Measurements from ENCODE around the gene PPAN. TPM values are rescaled to one million over a fixed set of nuclear protein-coding genes. Genes with fewer than 3 reads are reported as not detected.

Gene PPAN
- total RNA-seq, 1 donor from 2014 or later, result 39.6 TPM

DNA sequence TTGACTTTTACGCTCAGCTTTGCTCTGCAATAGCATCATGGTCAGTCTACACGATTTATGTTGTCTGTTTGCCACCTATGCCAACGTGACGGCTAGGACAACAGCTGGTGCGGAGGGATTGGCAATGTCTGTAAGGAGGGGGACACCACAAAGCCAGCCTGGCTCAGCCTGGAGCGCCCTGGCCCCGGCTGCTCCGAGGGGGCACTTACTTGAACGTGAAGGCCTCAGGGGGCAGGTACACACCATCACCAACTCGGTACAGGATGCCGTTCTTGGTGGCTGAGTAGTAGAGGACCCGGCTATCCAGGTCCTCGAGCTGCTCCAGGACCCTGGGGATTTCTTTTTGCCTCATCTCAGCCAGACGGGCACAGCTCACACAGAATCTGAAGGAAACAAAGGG lies 40.0 kb downstream of the PPAN start:
- Mint-ChIP-seq H3K9me3 (ENCODE audit: unreplicated experiment) (no peaks in the 10 kb centered on the region), H3K4me3 (ENCODE audit: unreplicated experiment) (peak overlapping the region; percentile 3), H3K4me1 (ENCODE audit: unreplicated experiment) (peaks cover 3% of the 10 kb centered on the region), H3K36me3 (ENCODE audit: low read depth, unreplicated experiment) (peaks cover 45% of the 10 kb centered on the region), H3K27me3 (ENCODE audit: unreplicated experiment) (no peaks in the 10 kb centered on the region), H3K27ac (ENCODE audit: unreplicated experiment) (no peak overlapping the region)
- no peak for TF ChIP-seq CTCF (IDR thresholded peaks at IDR 0.05; ENCODE audit: unreplicated experiment)
- DNase-seq (ENCODE audit: low spot score), result no peak

DNA sequence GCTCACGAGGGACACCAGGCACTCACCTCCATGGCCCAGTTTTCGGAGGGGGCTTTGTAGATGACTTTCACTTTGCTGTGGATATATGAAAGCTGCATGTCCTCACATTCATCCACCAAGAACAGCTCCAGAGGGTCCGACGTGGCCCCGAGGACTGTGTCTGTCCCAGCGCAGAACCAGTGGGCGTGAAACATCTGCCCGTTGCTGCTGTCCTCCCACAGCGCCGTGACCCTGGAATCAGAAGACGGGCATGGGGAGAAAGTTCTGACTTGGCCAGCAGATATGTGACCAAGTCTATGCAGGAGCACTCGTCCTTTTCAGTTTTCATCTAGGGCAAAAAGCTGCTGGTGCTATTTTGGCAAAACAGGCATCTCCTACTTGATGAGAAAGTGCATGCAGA lies 43.3 kb downstream of the PPAN start:
- Mint-ChIP-seq H3K9me3 (ENCODE audit: unreplicated experiment) (no peaks in the 10 kb centered on the region), H3K27ac (ENCODE audit: unreplicated experiment) (no peak overlapping the region), H3K4me1 (ENCODE audit: unreplicated experiment) (no peaks in the 10 kb centered on the region), H3K36me3 (ENCODE audit: low read depth, unreplicated experiment) (peaks cover 50% of the 10 kb centered on the region), H3K4me3 (ENCODE audit: unreplicated experiment) (no peak overlapping the region), H3K27me3 (ENCODE audit: unreplicated experiment) (no peaks in the 10 kb centered on the region)
- TF ChIP-seq CTCF (IDR thresholded peaks at IDR 0.05; ENCODE audit: unreplicated experiment), result no peak
- DNase-seq (ENCODE audit: low spot score), result no peak

- no peak overlapping the region for H3K27ac Mint-ChIP-seq (ENCODE audit: unreplicated experiment)
- H3K27me3 Mint-ChIP-seq (ENCODE audit: unreplicated experiment), result peaks cover 3% of the 10 kb centered on the region
- no peaks in the 10 kb centered on the region for H3K4me1 Mint-ChIP-seq (ENCODE audit: unreplicated experiment)
- TF ChIP-seq CTCF (IDR thresholded peaks at IDR 0.05; ENCODE audit: unreplicated experiment), result no peak
- H3K4me3 Mint-ChIP-seq (ENCODE audit: unreplicated experiment), result no peak overlapping the region
- peaks cover 51% of the 10 kb centered on the region for H3K36me3 Mint-ChIP-seq (ENCODE audit: low read depth, unreplicated experiment)
- no peak for DNase-seq (ENCODE audit: low spot score)
- no peaks in the 10 kb centered on the region for H3K9me3 Mint-ChIP-seq (ENCODE audit: unreplicated experiment)
These were observed 45.4 kb downstream of the PPAN start for GRCh38 chr19:10151521-10151920.

DNA sequence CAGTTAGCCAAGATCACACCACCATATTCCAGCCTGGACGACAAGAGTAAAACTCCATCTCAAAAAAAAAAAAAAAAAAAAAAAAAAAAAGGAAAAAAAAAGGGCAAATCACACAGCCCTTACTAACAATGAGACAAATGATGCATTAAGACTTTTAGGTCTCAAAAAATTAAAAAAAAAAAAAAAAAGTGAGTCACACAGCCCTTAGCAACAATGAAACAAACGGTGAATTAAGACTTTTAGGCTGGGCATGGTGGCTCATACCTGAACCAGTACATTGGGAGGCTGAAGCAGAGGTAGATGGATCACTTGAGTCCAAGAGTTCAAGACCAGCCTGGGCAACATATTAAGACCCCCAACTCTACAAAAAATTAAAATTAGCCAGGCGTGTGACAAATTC lies 45.9 kb downstream of the PPAN start:
- DNase-seq (ENCODE audit: low spot score), result no peak
- H3K36me3 Mint-ChIP-seq (ENCODE audit: low read depth, unreplicated experiment), result peaks cover 53% of the 10 kb centered on the region
- H3K4me3 Mint-ChIP-seq (ENCODE audit: unreplicated experiment), result no peak overlapping the region
- no peak for TF ChIP-seq CTCF (IDR thresholded peaks at IDR 0.05; ENCODE audit: unreplicated experiment)
- H3K4me1 Mint-ChIP-seq (ENCODE audit: unreplicated experiment), result no peaks in the 10 kb centered on the region
- H3K9me3 Mint-ChIP-seq (ENCODE audit: unreplicated experiment), result no peaks in the 10 kb centered on the region
- H3K27ac Mint-ChIP-seq (ENCODE audit: unreplicated experiment), result no peak overlapping the region
- peaks cover 5% of the 10 kb centered on the region for H3K27me3 Mint-ChIP-seq (ENCODE audit: unreplicated experiment)

DNA sequence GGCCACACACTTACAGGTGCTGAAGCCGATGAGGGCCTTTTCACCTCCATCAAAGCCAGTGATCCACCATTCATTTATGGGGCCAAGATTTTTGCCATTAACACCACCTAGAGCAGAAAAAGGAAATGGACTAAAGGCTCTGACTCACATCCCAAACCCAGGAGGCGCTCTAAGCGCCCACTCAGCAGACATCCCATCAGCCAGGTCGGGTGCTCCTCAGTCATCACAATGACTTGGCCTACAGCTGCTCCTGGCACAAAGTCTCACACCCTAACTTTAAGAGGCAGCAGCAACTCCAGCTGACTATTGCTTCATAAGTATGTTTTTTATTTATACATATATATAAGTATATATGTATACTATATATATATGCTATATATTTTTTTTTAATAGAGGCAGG lies 49.7 kb downstream of the PPAN start:
- Mint-ChIP-seq H3K27ac (ENCODE audit: unreplicated experiment) (no peak overlapping the region), H3K27me3 (ENCODE audit: unreplicated experiment) (peaks cover 7% of the 10 kb centered on the region), H3K9me3 (ENCODE audit: unreplicated experiment) (no peaks in the 10 kb centered on the region), H3K36me3 (ENCODE audit: low read depth, unreplicated experiment) (peaks cover 54% of the 10 kb centered on the region), H3K4me1 (ENCODE audit: unreplicated experiment) (no peaks in the 10 kb centered on the region), H3K4me3 (ENCODE audit: unreplicated experiment) (no peak overlapping the region)
- no peak for TF ChIP-seq CTCF (IDR thresholded peaks at IDR 0.05; ENCODE audit: unreplicated experiment)
- DNase-seq (ENCODE audit: low spot score), result no peak

Measured in endothelial cell (in vitro differentiated cells).